Measurements from ENCODE around the gene CAMKK2. TPM values are rescaled to one million over a fixed set of nuclear protein-coding genes. Genes with fewer than 3 reads are reported as not detected.

The CAMKK2 gene
- total RNA-seq (2014; rRNA removed; shearing (Covaris generic)) (21.1 and 23.6 TPM in 2 replicates), total RNA-seq (2022) (27.6 and 28.8 TPM in 2 replicates), Bru-seq, nascent RNA (percentile 61 among the genes with signal in this experiment), BruChase-seq, experiment 1, labeled RNA remaining after a 6-hour chase (percentile 66 among the genes with signal in this experiment), BruChase-seq, experiment 2, labeled RNA remaining after a 2-hour chase (percentile 64 among the genes with signal in this experiment)
- long read RNA-seq, transcript CAMKK2-208 (16 exons, 2,006 nt): major isoform, 34 of 79 reads
- long read RNA-seq, partial matches to known transcripts: 7 of 79 reads
- long read RNA-seq, other reads (novel, unspliced or antisense): 38 of 79 reads

DNA sequence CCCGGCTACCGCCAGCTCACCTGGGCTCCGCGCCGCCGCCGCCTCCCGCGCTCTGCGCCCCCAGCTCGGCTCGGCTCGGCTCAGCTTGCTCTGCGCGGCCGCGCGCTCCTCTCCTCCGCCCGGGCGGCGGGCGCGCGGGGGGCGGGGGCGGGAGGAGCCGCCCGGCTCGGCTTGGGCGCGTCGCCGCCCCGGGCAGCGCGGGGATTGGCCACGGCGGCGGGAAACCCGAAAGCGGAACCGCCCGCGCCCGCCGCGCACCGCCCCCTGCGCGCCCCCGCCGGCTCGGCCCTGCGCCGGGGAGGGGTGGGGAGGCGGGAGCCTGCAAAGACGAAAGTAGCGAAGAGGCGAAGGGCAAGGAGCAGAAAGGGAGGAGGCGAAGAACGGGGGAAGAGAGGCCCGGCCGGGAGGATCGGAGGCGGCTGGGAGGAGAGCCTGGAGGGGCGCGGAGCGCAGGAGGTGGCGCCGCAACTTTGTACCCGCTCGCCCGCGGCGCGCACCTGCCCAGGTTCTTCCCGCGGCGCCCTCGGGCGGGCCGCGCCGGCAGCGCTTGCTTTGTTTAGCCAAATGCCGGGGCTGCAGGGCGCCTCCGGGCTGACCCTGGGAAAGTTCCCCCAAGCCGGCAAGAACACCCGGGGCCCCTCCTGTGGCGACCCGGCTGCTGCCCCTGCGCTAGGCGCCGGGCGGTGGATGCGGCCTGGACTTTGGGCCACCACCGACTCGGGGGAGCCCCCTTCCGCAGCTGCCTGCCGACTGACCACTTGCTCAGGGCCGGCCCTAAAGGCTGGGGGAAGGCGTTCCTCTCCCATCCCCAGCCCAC, at the start of gene CAMKK2:
TSS of gene CAMKK2 (minus strand) at position 92 of the 817 bp plus-strand sequence. CDS start 22,183 bp downstream, outside the sequence.
- POLR2A ChIA-PET: interaction anchor here (0.6 to 1.0 kb wide), 4 partner anchors 9 to 705 kb away, joined by 3 to 5 read pairs (median 4); no protein-coding TSS in a partner anchor

DNA sequence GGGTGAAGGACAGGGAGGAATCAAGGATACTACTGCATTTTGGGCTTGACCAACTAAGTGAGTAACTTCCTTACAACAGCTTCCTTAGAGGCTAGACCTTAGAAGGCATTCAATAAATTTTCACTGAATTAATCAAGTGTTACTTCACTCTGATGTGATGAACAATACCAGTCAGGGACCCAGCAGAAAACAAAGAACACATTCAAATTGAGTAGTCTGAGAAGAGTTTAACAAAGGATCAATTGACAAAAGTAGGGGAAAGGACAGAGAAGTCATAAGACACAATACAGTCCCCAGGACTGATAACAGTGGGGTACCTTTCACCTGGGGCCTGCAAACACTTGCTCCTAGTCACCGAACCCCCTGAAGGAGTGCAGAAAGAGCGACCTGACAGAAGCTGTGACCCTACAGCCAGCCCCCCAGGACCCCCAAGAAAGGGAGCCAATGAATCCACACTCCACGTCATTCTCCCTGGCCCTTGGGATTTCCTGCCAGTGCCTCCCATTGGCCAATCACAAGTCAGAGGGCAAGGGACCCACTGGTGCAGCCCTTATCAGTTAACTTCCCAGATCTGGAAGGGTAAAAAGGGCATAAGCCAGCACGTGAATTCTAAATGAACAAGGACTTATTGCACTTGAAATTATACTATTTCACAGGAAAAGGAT, 48.8 kb upstream of the CAMKK2 start:
- no peaks in the 10 kb centered on the region for H3K9me2 ChIP-seq (ENCODE audit: insufficient read depth, low read length)
- TF ChIP-seq EZH2phosphoT487 (IDR thresholded peaks at IDR 0.05; ENCODE audit: borderline replicate concordance, low read depth, low read length): no peak
- TF ChIP-seq, protein P1, sequence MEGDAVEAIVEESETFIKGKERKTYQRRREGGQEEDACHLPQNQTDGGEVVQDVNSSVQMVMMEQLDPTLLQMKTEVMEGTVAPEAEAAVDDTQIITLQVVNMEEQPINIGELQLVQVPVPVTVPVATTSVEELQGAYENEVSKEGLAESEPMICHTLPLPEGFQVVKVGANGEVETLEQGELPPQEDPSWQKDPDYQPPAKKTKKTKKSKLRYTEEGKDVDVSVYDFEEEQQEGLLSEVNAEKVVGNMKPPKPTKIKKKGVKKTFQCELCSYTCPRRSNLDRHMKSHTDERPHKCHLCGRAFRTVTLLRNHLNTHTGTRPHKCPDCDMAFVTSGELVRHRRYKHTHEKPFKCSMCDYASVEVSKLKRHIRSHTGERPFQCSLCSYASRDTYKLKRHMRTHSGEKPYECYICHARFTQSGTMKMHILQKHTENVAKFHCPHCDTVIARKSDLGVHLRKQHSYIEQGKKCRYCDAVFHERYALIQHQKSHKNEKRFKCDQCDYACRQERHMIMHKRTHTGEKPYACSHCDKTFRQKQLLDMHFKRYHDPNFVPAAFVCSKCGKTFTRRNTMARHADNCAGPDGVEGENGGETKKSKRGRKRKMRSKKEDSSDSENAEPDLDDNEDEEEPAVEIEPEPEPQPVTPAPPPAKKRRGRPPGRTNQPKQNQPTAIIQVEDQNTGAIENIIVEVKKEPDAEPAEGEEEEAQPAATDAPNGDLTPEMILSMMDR (conservative IDR thresholded peaks at IDR 0.05; ENCODE audit: low read length): no peak
- peaks cover 5% of the 10 kb centered on the region; the same call in 1 of the 2 replicates for H4K20me1 ChIP-seq (ENCODE audit: insufficient read depth, low read length)
- peaks cover 35% of the 10 kb centered on the region for H3K79me2 ChIP-seq (ENCODE audit: insufficient read depth, low read depth, low read length)
- ChIA-PET CTCF (ENCODE audit: unreplicated experiment) (no interaction called here), POLR2A (interaction anchor here (0.7 kb wide), 2 partner anchors 14 to 250 kb away, joined by 3 read pairs; no protein-coding TSS in a partner anchor)
- H3K36me3 ChIP-seq (ENCODE audit: insufficient read depth, low read length): peaks cover 88% of the 10 kb centered on the region
- intact Hi-C loops (cut with micrococcal nuclease; ENCODE audit: unreplicated experiment): no loop called here
- no peak overlapping the region for H3K4me2 ChIP-seq (ENCODE audit: low read length)
- no peak overlapping the region for H2AFZ ChIP-seq (ENCODE audit: low read length)
- DNase-seq (ENCODE audit: low spot score): no peak
- no peak overlapping the region for H3K27ac ChIP-seq (ENCODE audit: low read depth, low read length, poor library complexity, severe bottlenecking)
- peaks cover 7% of the 10 kb centered on the region for H3K4me1 ChIP-seq (ENCODE audit: insufficient read depth, low read length, poor library complexity, severe bottlenecking)
- no peaks in the 10 kb centered on the region for H3K9me3 ChIP-seq (ENCODE audit: low read length)
- no peak overlapping the region for H3K4me3 ChIP-seq (ENCODE audit: low read depth, low read length, poor library complexity, severe bottlenecking)
- BruUV-seq (replicated peaks): no TSS peak

More for the DNA sequence above, at the start of gene CAMKK2:
- peaks cover 52% of the 10 kb centered on the region for H3K4me1 ChIP-seq (ENCODE audit: insufficient read depth, low read length, poor library complexity, severe bottlenecking)
- H3K79me2 ChIP-seq (ENCODE audit: insufficient read depth, low read depth, low read length): peaks cover 31% of the 10 kb centered on the region
- no peaks in the 10 kb centered on the region for H3K9me3 ChIP-seq (ENCODE audit: low read length)
- TF ChIP-seq EZH2phosphoT487 (IDR thresholded peaks at IDR 0.05; ENCODE audit: borderline replicate concordance, low read depth, low read length): no peak
- TF ChIP-seq, protein P1 (conservative IDR thresholded peaks at IDR 0.05; ENCODE audit: low read length): peak; percentile 56
- CTCF ChIA-PET (ENCODE audit: unreplicated experiment): no interaction called here
- peak within 1 kb of the TSS; percentile 93 for H3K4me3 ChIP-seq (ENCODE audit: low read depth, low read length, poor library complexity, severe bottlenecking)
- H2AFZ ChIP-seq (ENCODE audit: low read length): peak within 1 kb of the TSS; percentile 67
- DNase-seq (ENCODE audit: low spot score): peak; percentile 92
- peak within 1 kb of the TSS; percentile 94 for H3K4me2 ChIP-seq (ENCODE audit: low read length)
- BruUV-seq (replicated peaks): no TSS peak
- H4K20me1 ChIP-seq (ENCODE audit: insufficient read depth, low read length): no peaks in the 10 kb centered on the region
- H3K9me2 ChIP-seq (ENCODE audit: insufficient read depth, low read length): no peaks in the 10 kb centered on the region
- intact Hi-C loops (cut with micrococcal nuclease; ENCODE audit: unreplicated experiment): no loop called here
- H3K27ac ChIP-seq (ENCODE audit: low read depth, low read length, poor library complexity, severe bottlenecking): peak within 1 kb of the TSS; percentile 72
- peaks cover 10% of the 10 kb centered on the region for H3K36me3 ChIP-seq (ENCODE audit: insufficient read depth, low read length)
